OCI-LY7 (cell line): ENCODE results near the gene PHETA2. TPM values are rescaled to one million over a fixed set of nuclear protein-coding genes. Genes with fewer than 3 reads are reported as not detected.
A peak's percentile ranks its signal among the peaks of the same experiment; 100 is the strongest.

Experiments
- Bru-seq: library from RNA; stranded (reverse); fragments of 400-500 nt; gene quantifications from one replicate; lab custom pipeline; 2021; lab: Mats Ljungman, UMichigan
- BruChase-seq, 2 experiments: library from RNA; stranded (reverse); fragments of 400-500 nt; gene quantifications; one replicate each; lab custom pipeline; 2021; lab: Mats Ljungman, UMichigan
- BruUV-seq: library from RNA; stranded (reverse); fragments of 400-500 nt; replicated peaks from 2 replicates; lab custom pipeline; 2021; lab: Mats Ljungman, UMichigan
- CTCF ChIA-PET: fragments of 300-600 bp; sonication (Branson Sonifier 250); formaldehyde crosslinking; loops from one replicate; lab custom pipeline; 2022; ENCODE audit warnings: antibody characterized with exemption; ENCODE audit not compliant: unreplicated experiment; lab: Charles Lee
- POLR2A ChIA-PET: fragments of 300-600 bp; sonication (Branson Sonifier 250); formaldehyde crosslinking; loops from one replicate; lab custom pipeline; 2022; ENCODE audit warnings: antibody characterized with exemption; lab: Charles Lee
- DNase-seq: peaks from one replicate; pipeline ENCODE4 v3.0.0-alpha.2; 2015; ENCODE audit warnings: low spot score
- H2AFZ ChIP-seq: fragments of 200-600 bp; sonication (generic), shearing (Covaris generic); 2 replicates; pipeline ENCODE4 v1.6.1; 2014; ENCODE audit warnings: mild to moderate bottlenecking, antibody characterized with exemption, low read length, moderate library complexity
- H3K27ac ChIP-seq: fragments of 200-600 bp; sonication (generic); 2 replicates; pipeline ENCODE4 v1.5.1; 2014; ENCODE audit warnings: mixed run types, low read depth, mild to moderate bottlenecking, moderate library complexity, low read length, inconsistent platforms; ENCODE audit not compliant: poor library complexity, severe bottlenecking
- H3K36me3 ChIP-seq: fragments of 200-600 bp; sonication (generic); 2 replicates; pipeline ENCODE4 v1.6.1; 2014; ENCODE audit warnings: mild to moderate bottlenecking, antibody characterized with exemption, low read length, moderate library complexity, mixed read lengths; ENCODE audit not compliant: insufficient read depth
- H3K4me1 ChIP-seq: fragments of 200-600 bp; sonication (generic); 2 replicates; pipeline ENCODE4 v1.5.1; 2014; ENCODE audit warnings: mild to moderate bottlenecking, low read length; ENCODE audit not compliant: insufficient read depth, poor library complexity, severe bottlenecking
- H3K4me2 ChIP-seq: fragments of 200-600 bp; sonication (generic); 2 replicates; pipeline ENCODE4 v1.6.1; 2014; ENCODE audit warnings: mild to moderate bottlenecking, low read length
- H3K4me3 ChIP-seq: fragments of 200-600 bp; sonication (generic); 2 replicates; pipeline ENCODE4 v1.5.1; 2014; ENCODE audit warnings: mild to moderate bottlenecking, low read depth, low read length; ENCODE audit not compliant: poor library complexity, severe bottlenecking
- H3K79me2 ChIP-seq: fragments of 200-600 bp; sonication (generic); 2 replicates; pipeline ENCODE4 v1.6.1; 2016; ENCODE audit warnings: low read depth, mild to moderate bottlenecking, low read length, moderate library complexity, mixed read lengths; ENCODE audit not compliant: insufficient read depth
- H3K9me2 ChIP-seq: fragments of 200-600 bp; sonication (generic); 2 replicates; pipeline ENCODE4 v1.6.1; 2016; ENCODE audit warnings: mild to moderate bottlenecking, low read length, mixed read lengths; ENCODE audit not compliant: insufficient read depth
- H3K9me3 ChIP-seq: fragments of 200-600 bp; sonication (generic); 2 replicates; pipeline ENCODE4 v1.6.1; 2014; ENCODE audit warnings: mild to moderate bottlenecking, mixed run types, low read length, mixed read lengths
- H4K20me1 ChIP-seq: fragments of 200-600 bp; sonication (generic); 2 replicates; pipeline ENCODE4 v1.6.1; 2014; ENCODE audit warnings: mild to moderate bottlenecking, antibody characterized with exemption, low read length, moderate library complexity, mixed read lengths; ENCODE audit not compliant: insufficient read depth
- CTCF ChIP-seq: fragments of 200-600 bp; sonication (generic); conservative IDR thresholded peaks from 2 replicates; pipeline ENCODE4 v1.5.1; 2014; ENCODE audit warnings: mild to moderate bottlenecking, antibody characterized with exemption, low read length, moderate library complexity, mixed read lengths
- EZH2phosphoT487 ChIP-seq: fragments of 200-600 bp; sonication (generic); IDR thresholded peaks from 2 replicates; pipeline ENCODE4 v1.6.1; 2018; ENCODE audit warnings: low read depth, borderline replicate concordance, mild to moderate bottlenecking, mixed run types, antibody characterized with exemption, low read length, moderate library complexity, mixed read lengths
- intact Hi-C: fragments of 100-400 bp; cut with micrococcal nuclease; formaldehyde crosslinking; loops from one replicate; pipeline ENCODE4 v1.10.0; 2022; ENCODE audit not compliant: unreplicated experiment
- long read RNA-seq: library from polyadenylated mRNA; stranded (forward); transcript quantifications from one replicate; pipeline ENCODE4 v2.0.0, GENCODE V29; 2022
- total RNA-seq, 2 experiments: library from RNA; depleted of rRNA in 1 of 2; stranded (reverse); fragments of >200 nt in 1 of 2; shearing (Covaris generic) in 1 of 2; gene quantifications; 2 replicates each; pipeline ENCODE4 v1.2.3, GENCODE V29; 2014 to 2022

The PHETA2 gene, protein sequence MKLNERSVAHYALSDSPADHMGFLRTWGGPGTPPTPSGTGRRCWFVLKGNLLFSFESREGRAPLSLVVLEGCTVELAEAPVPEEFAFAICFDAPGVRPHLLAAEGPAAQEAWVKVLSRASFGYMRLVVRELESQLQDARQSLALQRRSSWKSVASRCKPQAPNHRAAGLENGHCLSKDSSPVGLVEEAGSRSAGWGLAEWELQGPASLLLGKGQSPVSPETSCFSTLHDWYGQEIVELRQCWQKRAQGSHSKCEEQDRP
- total RNA-seq (2014; rRNA removed; shearing (Covaris generic)) (0.05 TPM in 1 of 2 replicates, not detected in the other), total RNA-seq (2022) (0.23 and 0.35 TPM in 2 replicates), Bru-seq, nascent RNA (not detected), BruChase-seq, experiment 1, labeled RNA remaining after a 6-hour chase (not detected), BruChase-seq, experiment 2, labeled RNA remaining after a 2-hour chase (percentile 17 among the genes with signal in this experiment)
- long read RNA-seq = 0 reads

DNA sequence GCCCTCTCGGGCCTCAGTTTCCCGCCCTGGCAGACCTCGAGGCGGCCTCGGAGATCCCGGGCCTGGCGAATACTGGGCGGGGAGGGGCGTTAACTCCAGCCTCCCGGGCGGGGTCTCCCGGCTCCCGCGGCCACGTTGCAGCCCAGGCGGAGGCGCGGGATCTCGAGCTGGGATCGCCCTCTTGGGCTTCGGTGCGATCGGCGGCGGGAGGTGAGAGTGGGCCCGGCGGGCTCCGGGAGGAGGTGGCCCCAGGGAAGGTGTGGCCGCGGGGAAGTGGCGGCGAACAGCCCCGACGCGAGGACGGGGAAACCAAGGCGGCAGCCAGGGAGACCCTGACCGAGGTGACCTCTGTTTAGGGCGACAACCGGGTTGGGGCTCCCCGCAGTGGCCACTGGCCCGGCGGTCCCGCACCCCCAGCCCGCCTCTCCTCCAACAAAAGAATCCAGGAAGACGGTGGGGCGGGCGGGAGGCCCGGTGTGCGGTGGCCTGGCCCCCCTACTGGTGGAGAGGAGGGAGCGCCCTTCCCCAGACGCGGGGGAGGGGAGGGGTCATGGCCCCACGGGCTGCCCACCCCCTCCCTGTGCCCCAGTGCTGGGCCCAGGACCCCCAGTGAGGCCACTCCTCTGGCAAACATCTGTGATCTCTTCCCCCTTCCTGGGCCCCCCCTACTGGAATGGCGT is at the start of gene PHETA2:
TSS of gene PHETA2 (plus strand) at position 117 of the 680 bp plus-strand sequence. CDS start 3,046 bp downstream, outside the sequence.
- ChIA-PET POLR2A (no interaction called here), CTCF (no interaction called here)
- DNase-seq = no peak
- H2AFZ ChIP-seq = no peak within 1 kb of the TSS
- no peak within 1 kb of the TSS for H3K27ac ChIP-seq
- BruUV-seq = no TSS peak
- H3K36me3 ChIP-seq = no peaks in the 10 kb centered on the region
- no peak within 1 kb of the TSS for H3K4me3 ChIP-seq
- H3K4me2 ChIP-seq = no peak within 1 kb of the TSS
- H4K20me1 ChIP-seq = no peaks in the 10 kb centered on the region
- H3K9me2 ChIP-seq = no peaks in the 10 kb centered on the region
- H3K79me2 ChIP-seq = no peaks in the 10 kb centered on the region
- H3K9me3 ChIP-seq = no peaks in the 10 kb centered on the region
- TF ChIP-seq CTCF (peak; percentile 34; the same call in 1 of the 2 replicates), EZH2phosphoT487 (no peak)
- peaks cover 28% of the 10 kb centered on the region for H3K4me1 ChIP-seq
- intact Hi-C loops = no loop called here

DNA sequence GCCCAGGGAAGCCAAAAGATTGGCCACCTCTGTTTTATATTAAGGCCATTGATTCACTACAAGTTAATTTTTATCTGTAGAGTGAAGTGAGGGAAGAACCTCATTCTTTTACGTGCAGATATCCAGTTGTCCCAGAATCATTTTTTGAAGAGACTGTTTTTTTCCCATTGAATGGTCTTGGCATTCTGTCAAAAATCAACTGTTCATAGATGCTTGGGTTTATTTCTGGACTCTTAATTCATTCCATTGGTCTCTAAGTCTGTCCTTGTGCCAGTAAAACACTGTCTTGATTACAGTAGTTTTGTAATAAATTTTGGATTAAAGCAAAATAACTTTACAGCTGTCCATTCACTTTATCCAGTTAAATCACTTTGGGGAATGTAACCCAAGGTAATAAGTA is 48.6 kb upstream of the PHETA2 start:
- Histone ChIP-seq H3K4me3 (no peak overlapping the region), H3K36me3 (no peaks in the 10 kb centered on the region), H2AFZ (no peak overlapping the region), H3K9me2 (no peaks in the 10 kb centered on the region; the same call in 1 of the 2 replicates), H4K20me1 (no peaks in the 10 kb centered on the region), H3K4me1 (peaks cover 7% of the 10 kb centered on the region), H3K9me3 (no peaks in the 10 kb centered on the region), H3K4me2 (no peak overlapping the region), H3K79me2 (no peaks in the 10 kb centered on the region), H3K27ac (no peak overlapping the region)
- intact Hi-C loops = no loop called here
- BruUV-seq = no TSS peak
- CTCF ChIA-PET = no interaction called here
- TF ChIP-seq CTCF (no peak), EZH2phosphoT487 (no peak)
- POLR2A ChIA-PET = interaction anchor here (0.6 to 0.7 kb wide), 2 partner anchors 13 to 33 kb away, joined by 3 read pairs; no protein-coding TSS in a partner anchor
- no peak for DNase-seq
